Stimulated activated effector memory CD8-positive, alpha-beta T cell treated with anti-CD3 and anti-CD28 coated beads, Interleukin-12 subunit alpha, Interleukin-12 subunit beta, amount 100 ng/mL, for 72 hours (primary cell): Measurements from ENCODE around the gene RNF224.

Experiments
- ATAC-seq: fragments of 150-1000 bp; cut with Tn5 transposase; 2 replicates; pipeline ENCODE4 v1.10.0; 2021
- DNase-seq, 2 donors: peaks; one replicate each; pipeline ENCODE4 v3.0.0; 2021 to 2022; ENCODE audit warnings: low spot score in 2 of 2
- H3K27ac Mint-ChIP-seq: one replicate; pipeline ENCODE4 v1.8.0; 2022; ENCODE audit warnings: mild to moderate bottlenecking, mixed read lengths
- H3K36me3 Mint-ChIP-seq: one replicate; pipeline ENCODE4 v1.8.0; 2022; ENCODE audit warnings: mild to moderate bottlenecking, mixed read lengths
- H3K4me1 Mint-ChIP-seq: one replicate; pipeline ENCODE4 v1.8.0; 2022; ENCODE audit warnings: mixed read lengths
- H3K4me3 Mint-ChIP-seq: one replicate; pipeline ENCODE4 v1.8.0; 2022; ENCODE audit warnings: mild to moderate bottlenecking, mixed read lengths
- H3K9me3 Mint-ChIP-seq: one replicate; pipeline ENCODE4 v1.8.0; 2022; ENCODE audit warnings: mixed read lengths

The RNF224 gene

DNA sequence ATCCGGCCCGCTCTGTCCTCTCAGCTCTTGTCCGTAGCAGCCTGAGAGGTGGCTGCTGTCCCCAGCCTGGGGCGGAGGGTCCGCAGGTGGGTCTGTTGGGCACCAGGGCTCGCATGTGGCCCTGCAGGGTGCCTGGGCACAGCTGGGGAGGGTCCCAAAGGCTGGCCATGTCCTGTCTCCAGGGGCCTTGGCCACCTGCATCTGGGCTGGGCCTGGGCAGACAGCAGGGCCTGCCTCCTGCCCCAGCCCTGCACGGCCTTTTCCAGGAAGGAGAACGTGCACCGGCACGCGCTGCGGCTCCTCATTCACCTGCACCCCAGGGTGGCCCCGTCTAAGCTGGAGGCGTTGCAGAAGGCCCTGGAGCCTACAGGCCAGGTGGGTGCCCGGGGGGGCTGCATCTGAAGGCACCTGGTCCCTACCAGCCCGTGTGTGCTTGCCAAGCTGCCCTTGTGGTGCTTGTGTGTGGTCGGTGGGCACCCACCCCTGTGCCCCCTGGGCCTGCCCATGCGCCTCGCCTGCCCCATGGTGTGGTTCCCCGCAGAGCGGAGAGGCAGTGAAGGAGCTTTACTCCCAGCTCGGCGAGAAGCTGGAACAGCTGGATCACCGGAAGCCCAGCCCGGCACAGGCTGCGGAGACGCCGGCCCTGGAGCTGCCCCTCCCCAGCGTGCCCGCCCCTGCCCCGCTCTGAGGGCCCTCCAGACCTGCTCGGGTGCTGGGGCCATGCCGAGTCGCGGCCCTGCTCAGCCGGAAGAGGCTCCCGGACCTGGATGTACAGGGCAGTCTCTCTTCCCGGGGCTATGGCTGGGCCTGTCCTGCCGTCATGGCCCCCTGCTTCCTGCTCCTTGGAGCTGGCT lies 45.2 kb downstream of the RNF224 start:
- peaks cover 49% of the 10 kb centered on the region for H3K4me1 Mint-ChIP-seq
- DNase-seq = no peak
- no peak overlapping the region for H3K4me3 Mint-ChIP-seq
- H3K27ac Mint-ChIP-seq = no peak overlapping the region
- ATAC-seq = no peak
- H3K36me3 Mint-ChIP-seq = peaks cover 46% of the 10 kb centered on the region
- H3K9me3 Mint-ChIP-seq = no peaks in the 10 kb centered on the region

DNA sequence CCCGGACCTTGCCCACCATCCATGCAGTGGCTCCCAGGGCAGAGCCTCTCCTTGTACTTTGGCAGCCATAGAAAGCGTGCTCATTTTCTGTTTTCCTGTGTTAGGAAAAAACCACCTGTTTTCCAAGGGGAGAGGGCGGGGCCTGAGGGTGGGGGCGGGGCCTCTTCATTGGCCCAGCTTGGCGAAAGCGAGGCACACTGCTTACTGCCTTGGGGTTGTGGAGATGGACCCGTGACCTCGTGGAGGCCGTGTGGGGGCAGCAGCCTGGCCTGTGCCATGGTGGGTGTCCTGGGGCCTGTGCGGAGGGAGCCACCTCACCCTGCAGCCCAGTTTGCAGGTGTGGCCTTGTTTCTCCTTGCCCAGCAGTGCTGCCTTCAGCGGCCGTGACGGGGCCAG lies 45.8 kb downstream of the RNF224 start:
- Mint-ChIP-seq H3K4me1 (peaks cover 49% of the 10 kb centered on the region), H3K36me3 (peaks cover 40% of the 10 kb centered on the region), H3K27ac (no peak overlapping the region), H3K9me3 (no peaks in the 10 kb centered on the region), H3K4me3 (no peak overlapping the region)
- DNase-seq = no peak
- ATAC-seq = no peak

DNA sequence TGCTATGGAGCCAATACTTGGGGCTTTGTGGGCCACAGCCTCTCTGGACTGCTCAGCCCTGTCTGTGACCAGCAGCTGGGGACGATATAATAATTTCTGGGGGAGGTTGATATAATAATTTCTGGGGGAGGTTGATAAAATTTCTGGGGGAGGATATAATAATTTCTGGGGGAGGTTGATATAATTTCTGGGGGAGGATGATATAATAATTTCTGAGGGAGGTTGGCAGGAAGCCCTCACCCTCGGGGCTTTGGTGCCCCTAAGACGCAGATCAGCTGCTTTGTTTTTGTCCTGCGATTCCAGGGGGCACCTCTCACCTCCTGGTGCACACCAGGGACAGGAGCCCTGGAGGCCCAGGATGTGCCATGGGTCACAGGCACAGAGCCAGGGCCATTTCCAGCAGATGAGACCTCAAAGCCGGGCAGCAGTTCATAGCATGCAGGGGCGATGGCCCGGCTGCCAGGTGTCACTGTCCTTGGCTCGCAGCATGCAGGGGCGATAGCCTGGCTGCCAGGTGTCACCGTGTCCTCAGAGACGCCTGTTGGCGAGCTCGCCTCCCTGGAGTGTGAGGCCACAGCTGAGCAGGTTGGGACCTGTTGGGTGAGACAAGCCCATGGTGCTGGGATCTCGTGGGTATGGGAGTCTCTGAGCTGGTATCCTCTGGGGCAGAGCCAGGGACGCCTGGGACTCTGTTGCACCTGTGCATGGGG lies 46.5 kb downstream of the RNF224 start:
- H3K27ac Mint-ChIP-seq = no peak overlapping the region
- H3K9me3 Mint-ChIP-seq = no peaks in the 10 kb centered on the region
- DNase-seq (no peak), ATAC-seq (no peak)
- no peak overlapping the region for H3K4me3 Mint-ChIP-seq
- H3K36me3 Mint-ChIP-seq = peaks cover 33% of the 10 kb centered on the region
- peaks cover 43% of the 10 kb centered on the region for H3K4me1 Mint-ChIP-seq

GRCh38 chr9:137275203-137275587 lies 47.9 kb downstream of the RNF224 start:
- DNase-seq = no peak
- Mint-ChIP-seq H3K27ac (peak overlapping the region; percentile 77), H3K4me3 (peak overlapping the region; percentile 11), H3K36me3 (peaks cover 19% of the 10 kb centered on the region), H3K4me1 (peaks cover 33% of the 10 kb centered on the region), H3K9me3 (no peaks in the 10 kb centered on the region)
- no peak for ATAC-seq

- H3K9me3 Mint-ChIP-seq = no peaks in the 10 kb centered on the region
- H3K4me3 Mint-ChIP-seq = peak overlapping the region; percentile 11
- H3K4me1 Mint-ChIP-seq = peaks cover 33% of the 10 kb centered on the region
- peak overlapping the region; percentile 77 for H3K27ac Mint-ChIP-seq
- ATAC-seq (no peak), DNase-seq (no peak)
- H3K36me3 Mint-ChIP-seq = peaks cover 12% of the 10 kb centered on the region
Measured at GRCh38 chr9:137275588-137276472, 48.5 kb downstream of the RNF224 start.

- Mint-ChIP-seq H3K27ac (peak overlapping the region; percentile 88), H3K4me3 (peak overlapping the region; percentile 83), H3K4me1 (peaks cover 25% of the 10 kb centered on the region), H3K36me3 (peaks cover 6% of the 10 kb centered on the region), H3K9me3 (no peaks in the 10 kb centered on the region)
- ATAC-seq = no peak
- DNase-seq = no peak
Measured at GRCh38 chr9:137276473-137277328, 49.4 kb downstream of the RNF224 start.

- DNase-seq = peak; percentile 36 to 73
Measured at GRCh38 chr9:137277329-137278041, 50.2 kb downstream of the RNF224 start, which contains the start of gene TOR4A. Gene TOR4A, plus strand, starts transcription at chr9:137277726. Its CDS starts 964 bp downstream, at chr9:137278690.

GRCh38 chr9:137278061-137278701 lies 50.9 kb downstream of the RNF224 start:
- peak; percentile 20 for ATAC-seq
- peak overlapping the region; percentile 83 for H3K4me3 Mint-ChIP-seq
- no peak for DNase-seq
- H3K27ac Mint-ChIP-seq = peak overlapping the region; percentile 88
- peaks cover 25% of the 10 kb centered on the region for H3K4me1 Mint-ChIP-seq
- peaks cover 16% of the 10 kb centered on the region for H3K36me3 Mint-ChIP-seq
- H3K9me3 Mint-ChIP-seq = no peaks in the 10 kb centered on the region

More at GRCh38 chr9:137277329-137278041, 50.2 kb downstream of the RNF224 start, which contains the start of gene TOR4A:
- peak; percentile 74 for ATAC-seq
- Mint-ChIP-seq H3K27ac (peak within 1 kb of the TSS; percentile 88), H3K9me3 (no peaks in the 10 kb centered on the region), H3K4me3 (peak within 1 kb of the TSS; percentile 83), H3K36me3 (peaks cover 13% of the 10 kb centered on the region), H3K4me1 (peaks cover 25% of the 10 kb centered on the region)
